Renal pelvis (tissue), 4 donors: ENCODE results near the gene TM4SF20. TPM values are rescaled to one million over a fixed set of nuclear protein-coding genes. Genes with fewer than 3 reads are reported as not detected.

Experiments used
- DNase-seq: peaks from one replicate; pipeline ENCODE4 v3.0.0-alpha.2; 2013
- polyA plus RNA-seq, 3 donors: library from polyadenylated mRNA; unstranded; fragments of 120-200 nt; gene quantifications; one replicate each; pipeline ENCODE4 v1.2.1, GENCODE V29; 2013; ENCODE audit not compliant: insufficient read length in 3 of 3

TM4SF20 gene
- polyA plus RNA-seq, 3 donors, result 0.11 to 0.16 (median 0.16) TPM

GRCh38 chr2:227322530-227323205 lies 56.4 kb downstream of the TM4SF20 start:
- DNase-seq, result no peak

DNA sequence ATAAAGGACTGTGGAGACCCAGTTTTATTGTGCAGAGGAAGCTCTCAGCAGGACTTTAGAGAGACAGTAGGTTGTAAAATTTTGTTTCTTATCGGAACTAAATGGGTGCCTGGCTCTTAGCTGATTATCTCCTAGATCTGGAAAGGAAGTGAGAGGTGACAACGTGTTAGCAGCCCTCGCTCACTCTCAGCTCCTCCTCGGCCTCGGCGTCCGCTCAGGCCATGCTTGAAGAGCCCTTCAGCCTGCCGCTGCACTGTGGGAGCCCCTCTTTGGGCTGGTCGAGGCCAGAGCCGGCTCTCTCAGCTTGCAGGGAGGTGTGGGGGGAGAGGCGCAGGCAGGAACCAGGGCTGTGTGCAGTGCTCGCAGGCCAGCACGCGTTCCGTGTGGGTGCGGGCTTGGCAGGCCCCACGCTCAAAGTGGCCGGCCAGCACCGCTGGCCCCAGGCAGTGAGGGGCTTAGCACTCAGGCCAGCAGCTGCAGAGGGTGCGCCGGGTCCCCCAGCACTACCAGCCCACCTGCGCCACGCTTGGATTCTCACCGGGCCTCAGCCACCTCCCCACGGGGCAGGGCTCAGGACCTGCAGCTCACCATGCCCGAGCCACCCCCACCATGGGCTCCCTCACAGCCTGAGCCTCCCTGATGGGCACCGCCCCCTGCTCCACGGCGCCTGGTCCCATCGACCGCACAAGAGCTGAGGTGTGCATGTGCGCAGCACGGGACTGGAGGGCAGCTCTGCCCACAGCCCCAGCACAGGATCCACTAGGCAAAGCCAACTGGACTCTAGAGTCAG lies 58.6 kb downstream of the TM4SF20 start:
- no peak for DNase-seq

- DNase-seq, result no peak
These were observed 61.3 kb downstream of the TM4SF20 start for GRCh38 chr2:227317834-227318233.

DNA sequence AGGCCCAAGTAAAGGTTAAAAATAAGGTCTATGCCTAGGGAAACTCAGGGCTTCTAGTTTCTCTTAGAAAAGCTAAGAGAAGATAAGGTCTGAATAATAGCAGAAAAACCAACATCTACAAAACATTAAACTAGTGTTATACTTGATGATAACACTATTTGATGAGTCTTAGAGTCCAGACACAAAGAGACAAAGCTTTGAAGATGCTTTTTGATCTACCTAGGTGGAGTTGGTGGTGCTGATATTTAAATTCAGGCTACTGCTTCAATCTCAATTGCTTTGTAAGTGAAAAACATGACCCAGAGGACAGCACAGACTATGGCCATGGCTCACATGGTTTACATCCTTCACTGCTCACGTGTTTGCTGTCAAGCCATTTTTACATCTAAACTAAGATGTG lies 65.8 kb downstream of the TM4SF20 start:
- DNase-seq, result no peak

- no peak for DNase-seq
These were observed 66.5 kb downstream of the TM4SF20 start for GRCh38 chr2:227312579-227312978.

Other genes with a start within 250 kb of the TM4SF20 start
- 10 to 100 TPM; 40.6 to 53.5 (median 50.9) TPM for gene COL4A4, start 215.1 kb downstream of the TM4SF20 start, polyA plus RNA-seq
- 10 to 100 TPM; 33.6 to 88.8 (median 70.7) TPM for gene COL4A3, start 214.7 kb downstream of the TM4SF20 start, polyA plus RNA-seq
- 100 to 1,000 TPM; 121 to 144 (median 126) TPM for gene MFF, start 54.1 kb downstream of the TM4SF20 start, polyA plus RNA-seq
- gene SCYGR1, start 8.6 kb upstream of the TM4SF20 start, polyA plus RNA-seq, result not detected
- gene AGFG1, start 92.8 kb upstream of the TM4SF20 start, polyA plus RNA-seq, result 10 to 100 TPM; 68.5 to 78.6 (median 71.1) TPM
- gene SCYGR2, start 219.6 kb upstream of the TM4SF20 start, polyA plus RNA-seq, result not detected
- not detected for gene SCYGR3, start 235.5 kb upstream of the TM4SF20 start, polyA plus RNA-seq
- gene SCYGR4, start 238.2 kb upstream of the TM4SF20 start, polyA plus RNA-seq, result under 1 TPM in 1 of 3 donors, not detected in 2; 0.09 TPM